ENCODE data around the gene ATP6V1C2. TPM values are rescaled to one million over a fixed set of nuclear protein-coding genes. Genes with fewer than 3 reads are reported as not detected.

ATP6V1C2 gene
- total RNA-seq, 4 donors from 2014 or later: not detected

- H3K4me3 ChIP-seq: no peak overlapping the region
- TF ChIP-seq, protein P1, sequence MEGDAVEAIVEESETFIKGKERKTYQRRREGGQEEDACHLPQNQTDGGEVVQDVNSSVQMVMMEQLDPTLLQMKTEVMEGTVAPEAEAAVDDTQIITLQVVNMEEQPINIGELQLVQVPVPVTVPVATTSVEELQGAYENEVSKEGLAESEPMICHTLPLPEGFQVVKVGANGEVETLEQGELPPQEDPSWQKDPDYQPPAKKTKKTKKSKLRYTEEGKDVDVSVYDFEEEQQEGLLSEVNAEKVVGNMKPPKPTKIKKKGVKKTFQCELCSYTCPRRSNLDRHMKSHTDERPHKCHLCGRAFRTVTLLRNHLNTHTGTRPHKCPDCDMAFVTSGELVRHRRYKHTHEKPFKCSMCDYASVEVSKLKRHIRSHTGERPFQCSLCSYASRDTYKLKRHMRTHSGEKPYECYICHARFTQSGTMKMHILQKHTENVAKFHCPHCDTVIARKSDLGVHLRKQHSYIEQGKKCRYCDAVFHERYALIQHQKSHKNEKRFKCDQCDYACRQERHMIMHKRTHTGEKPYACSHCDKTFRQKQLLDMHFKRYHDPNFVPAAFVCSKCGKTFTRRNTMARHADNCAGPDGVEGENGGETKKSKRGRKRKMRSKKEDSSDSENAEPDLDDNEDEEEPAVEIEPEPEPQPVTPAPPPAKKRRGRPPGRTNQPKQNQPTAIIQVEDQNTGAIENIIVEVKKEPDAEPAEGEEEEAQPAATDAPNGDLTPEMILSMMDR (IDR thresholded peaks at IDR 0.05 in 4 of 5, conservative IDR thresholded peaks at IDR 0.05 in 1 of 5): no peak
- no peak for TF ChIP-seq POLR2A (IDR thresholded peaks at IDR 0.05)
- H3K9me3 ChIP-seq: no peaks in the 10 kb centered on the region
- in situ Hi-C loops (cut with MboI; ENCODE audit: low sequenced_read_pairs in 4 of 4) (no loop called here), intact Hi-C loops (cut with DNase I; ENCODE audit: low total_unique reads) (no loop called here)
- H3K36me3 ChIP-seq: peaks cover 0 to 74% of the 10 kb centered on the region in 2 donors
- no peak for DNase-seq
- H3K27ac ChIP-seq: no peak overlapping the region
- no peaks in the 10 kb centered on the region for H3K27me3 ChIP-seq
- ATAC-seq: no peak
- H3K4me1 ChIP-seq: peaks cover 0 to 4% of the 10 kb centered on the region in 2 donors
These were observed 72.4 kb downstream of the ATP6V1C2 start for GRCh38 chr2:10793816-10794215.

DNA sequence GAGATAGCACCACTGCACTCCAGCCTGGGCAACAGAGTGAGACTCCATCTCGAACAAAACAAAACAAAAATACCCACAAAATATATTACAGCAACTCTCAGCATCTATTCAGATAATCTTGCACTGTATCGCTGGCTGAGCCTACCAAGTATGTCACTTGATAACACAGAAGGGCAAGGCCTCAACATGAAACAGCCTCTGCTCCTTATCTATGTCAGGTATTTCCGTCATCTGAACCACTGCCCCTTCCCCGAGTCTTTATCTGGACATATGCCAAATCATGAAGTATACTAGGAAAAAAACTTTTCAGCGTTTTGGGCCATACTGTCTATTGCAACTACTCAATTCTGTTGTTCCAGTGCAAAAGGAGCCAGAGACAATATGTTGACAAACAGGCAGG lies 73.4 kb downstream of the ATP6V1C2 start:
- Histone ChIP-seq H3K27ac (no peak overlapping the region), H3K9me3 (no peaks in the 10 kb centered on the region), H3K4me1 (peaks cover 0 to 4% of the 10 kb centered on the region in 2 donors), H3K27me3 (no peaks in the 10 kb centered on the region), H3K4me3 (no peak overlapping the region), H3K36me3 (peaks cover 0 to 65% of the 10 kb centered on the region in 2 donors)
- ATAC-seq: no peak
- intact Hi-C loops (cut with DNase I; ENCODE audit: low total_unique reads): no loop called here
- in situ Hi-C loops (cut with MboI; ENCODE audit: low sequenced_read_pairs in 4 of 4): no loop called here
- TF ChIP-seq, protein P1 (IDR thresholded peaks at IDR 0.05 in 4 of 5, conservative IDR thresholded peaks at IDR 0.05 in 1 of 5): no peak
- no peak for TF ChIP-seq POLR2A (IDR thresholded peaks at IDR 0.05)
- no peak for DNase-seq

GRCh38 chr2:10795508-10796046 lies 74.1 kb downstream of the ATP6V1C2 start:
- TF ChIP-seq, protein P1 (IDR thresholded peaks at IDR 0.05 in 4 of 5, conservative IDR thresholded peaks at IDR 0.05 in 1 of 5): no peak
- TF ChIP-seq POLR2A (IDR thresholded peaks at IDR 0.05): no peak
- Histone ChIP-seq H3K4me3 (no peak overlapping the region), H3K27me3 (no peaks in the 10 kb centered on the region), H3K4me1 (peaks cover 0 to 4% of the 10 kb centered on the region in 2 donors), H3K9me3 (no peaks in the 10 kb centered on the region), H3K27ac (no peak overlapping the region), H3K36me3 (peaks cover 0 to 65% of the 10 kb centered on the region in 2 donors)
- intact Hi-C loops (cut with DNase I; ENCODE audit: low total_unique reads) (no loop called here), in situ Hi-C loops (cut with MboI; ENCODE audit: low sequenced_read_pairs in 4 of 4) (no loop called here)
- ATAC-seq (no peak), DNase-seq (no peak)

DNA sequence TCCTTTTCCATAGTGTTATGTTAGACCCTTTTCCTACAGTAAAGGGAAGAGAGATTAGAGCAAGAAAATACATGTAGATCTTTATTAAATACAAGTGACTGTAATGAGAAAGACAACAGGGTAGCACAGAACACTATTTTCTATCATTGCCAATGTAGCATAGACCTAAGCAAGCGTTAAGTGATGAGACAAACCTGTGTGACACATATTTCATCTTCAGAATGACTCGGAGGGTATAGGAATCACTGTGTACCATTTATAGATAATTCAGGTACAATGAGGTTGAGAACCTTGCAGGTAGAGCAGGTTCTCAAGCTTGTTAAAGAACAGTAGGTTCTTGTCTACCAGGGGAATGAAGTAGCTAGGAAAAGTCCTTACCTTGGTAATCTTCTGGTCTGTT lies 75.3 kb downstream of the ATP6V1C2 start:
- TF ChIP-seq, protein P1 (IDR thresholded peaks at IDR 0.05 in 4 of 5, conservative IDR thresholded peaks at IDR 0.05 in 1 of 5): no peak
- Histone ChIP-seq H3K4me1 (peaks cover 0 to 4% of the 10 kb centered on the region in 2 donors), H3K9me3 (no peaks in the 10 kb centered on the region), H3K36me3 (peaks cover 0 to 65% of the 10 kb centered on the region in 2 donors), H3K27ac (no peak overlapping the region), H3K4me3 (no peak overlapping the region), H3K27me3 (no peaks in the 10 kb centered on the region)
- DNase-seq: no peak
- no peak for ATAC-seq
- intact Hi-C loops (cut with DNase I; ENCODE audit: low total_unique reads) (no loop called here), in situ Hi-C loops (cut with MboI; ENCODE audit: low sequenced_read_pairs in 4 of 4) (no loop called here)

DNA sequence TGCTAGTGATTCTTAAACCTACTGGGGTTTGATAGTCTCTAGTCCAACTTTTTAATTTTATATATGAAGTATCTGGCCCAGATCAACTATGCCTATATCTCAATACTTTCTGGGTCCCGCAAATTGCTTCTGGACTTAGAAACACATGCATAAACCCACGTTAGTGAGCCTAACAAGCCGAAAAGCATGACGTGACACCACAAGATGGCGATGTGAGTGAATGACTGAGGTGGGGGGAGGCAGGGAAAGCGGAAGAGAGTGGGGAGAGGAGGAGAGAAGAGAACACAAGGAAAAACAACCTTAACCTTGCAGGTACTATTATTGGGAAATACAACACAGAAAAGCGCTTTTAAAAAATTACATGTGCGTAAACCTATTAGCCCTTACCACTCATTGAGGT lies 77.4 kb downstream of the ATP6V1C2 start:
- DNase-seq: no peak
- Histone ChIP-seq H3K27me3 (no peaks in the 10 kb centered on the region), H3K4me3 (no peak overlapping the region), H3K9me3 (no peaks in the 10 kb centered on the region), H3K4me1 (no peaks in the 10 kb centered on the region), H3K27ac (no peak overlapping the region), H3K36me3 (peaks cover 0 to 48% of the 10 kb centered on the region in 2 donors)
- TF ChIP-seq, protein P1 (IDR thresholded peaks at IDR 0.05 in 4 of 5, conservative IDR thresholded peaks at IDR 0.05 in 1 of 5): no peak
- intact Hi-C loops (cut with DNase I; ENCODE audit: low total_unique reads) (no loop called here), in situ Hi-C loops (cut with MboI; ENCODE audit: low sequenced_read_pairs in 4 of 4) (no loop called here)
- no peak for ATAC-seq

Data from gastrocnemius medialis (tissue), 4 donors.